Neural crest cell (in vitro differentiated cells): ENCODE measurements around the gene RNF10. TPM values are rescaled to one million over a fixed set of nuclear protein-coding genes. Genes with fewer than 3 reads are reported as not detected.
A peak's percentile ranks its signal among the peaks of the same experiment; 100 is the strongest.

Source experiments
- DNase-seq: peaks from one replicate; pipeline ENCODE4 v3.0.0; 2021; ENCODE audit warnings: low read depth, mixed read lengths, low spot score
- H3K27ac Mint-ChIP-seq: one replicate; pipeline ENCODE4 v1.8.0; 2021; ENCODE audit warnings: mild to moderate bottlenecking, mixed read lengths; ENCODE audit not compliant: unreplicated experiment
- H3K27me3 Mint-ChIP-seq: 2 replicates; pipeline ENCODE4 v1.8.0; 2021; ENCODE audit warnings: low read depth, mild to moderate bottlenecking, mixed read lengths
- H3K36me3 Mint-ChIP-seq: 2 replicates; pipeline ENCODE4 v1.8.0; 2021; ENCODE audit warnings: low read depth, mild to moderate bottlenecking, mixed read lengths
- H3K4me1 Mint-ChIP-seq: 2 replicates; pipeline ENCODE4 v1.8.0; 2021; ENCODE audit warnings: mixed read lengths
- H3K4me3 Mint-ChIP-seq: one replicate; pipeline ENCODE4 v1.8.0; 2021; ENCODE audit warnings: mild to moderate bottlenecking, mixed read lengths
- H3K9me3 Mint-ChIP-seq: 2 replicates; pipeline ENCODE4 v1.8.0; 2021; ENCODE audit warnings: mixed read lengths
- CTCF ChIP-seq: fragments of 200-600 bp; sonication (generic); conservative IDR thresholded peaks from 2 replicates; pipeline ENCODE4 v1.5.0; 2021; ENCODE audit warnings: antibody characterized with exemption, mild to moderate bottlenecking
- total RNA-seq: library from RNA; stranded (reverse); gene quantifications from 2 replicates; pipeline ENCODE4 v1.2.1, GENCODE V29; 2021

RNF10 gene
- total RNA-seq, 1 donor from 2014 or later: 149 TPM

GRCh38 chr12:120583478-120584030 lies 49.4 kb downstream of the RNF10 start:
- Mint-ChIP-seq H3K36me3 (no peaks in the 10 kb centered on the region), H3K4me1 (peaks cover 36% of the 10 kb centered on the region), H3K27ac (no peak overlapping the region)

GRCh38 chr12:120584343-120585149 lies 50.4 kb downstream of the RNF10 start:
- Mint-ChIP-seq H3K9me3 (no peaks in the 10 kb centered on the region), H3K27ac (no peak overlapping the region), H3K27me3 (peaks cover 49% of the 10 kb centered on the region), H3K4me1 (peaks cover 34% of the 10 kb centered on the region), H3K4me3 (peak overlapping the region; percentile 41), H3K36me3 (no peaks in the 10 kb centered on the region)
- DNase-seq: peak; percentile 39
- TF ChIP-seq CTCF: peak; percentile 37

More at GRCh38 chr12:120583478-120584030, 49.4 kb downstream of the RNF10 start:
- TF ChIP-seq CTCF: peak; percentile 93
- H3K9me3 Mint-ChIP-seq: no peaks in the 10 kb centered on the region
- H3K27me3 Mint-ChIP-seq: peaks cover 49% of the 10 kb centered on the region
- DNase-seq: peak; percentile 80
- H3K4me3 Mint-ChIP-seq: peak overlapping the region; percentile 75

GRCh38 chr12:120586206-120586605 lies 52.0 kb downstream of the RNF10 start:
- Mint-ChIP-seq H3K27ac (no peak overlapping the region), H3K4me1 (peaks cover 19% of the 10 kb centered on the region), H3K36me3 (no peaks in the 10 kb centered on the region), H3K4me3 (peak overlapping the region; percentile 63), H3K9me3 (no peaks in the 10 kb centered on the region), H3K27me3 (peaks cover 49% of the 10 kb centered on the region)
- no peak for TF ChIP-seq CTCF
- no peak for DNase-seq

GRCh38 chr12:120586860-120587259 lies 52.7 kb downstream of the RNF10 start:
- Mint-ChIP-seq H3K27me3 (peaks cover 42% of the 10 kb centered on the region), H3K9me3 (no peaks in the 10 kb centered on the region), H3K27ac (no peak overlapping the region), H3K36me3 (no peaks in the 10 kb centered on the region), H3K4me3 (no peak overlapping the region), H3K4me1 (peaks cover 12% of the 10 kb centered on the region)
- DNase-seq: no peak
- TF ChIP-seq CTCF: no peak

GRCh38 chr12:120588371-120588770 lies 54.2 kb downstream of the RNF10 start:
- no peaks in the 10 kb centered on the region for H3K36me3 Mint-ChIP-seq
- no peak for TF ChIP-seq CTCF
- H3K9me3 Mint-ChIP-seq: no peaks in the 10 kb centered on the region
- H3K4me3 Mint-ChIP-seq: no peak overlapping the region
- H3K27me3 Mint-ChIP-seq: peaks cover 35% of the 10 kb centered on the region
- H3K27ac Mint-ChIP-seq: no peak overlapping the region
- no peak for DNase-seq
- H3K4me1 Mint-ChIP-seq: peaks cover 5% of the 10 kb centered on the region
